NCI-H524 (cell line): ENCODE results near the gene MUC13.

Experiments used
- DNase-seq, 2 experiments: peaks; one replicate each; lab custom pipeline; 2025; lab: John Stamatoyannopoulos, UW

The MUC13 gene

GRCh38 chr3:124876401-124876878 lies 58.1 kb downstream of the MUC13 start:
- no peak for DNase-seq

- no peak for DNase-seq
These were observed 61.3 kb downstream of the MUC13 start for GRCh38 chr3:124873226-124873625.

DNA sequence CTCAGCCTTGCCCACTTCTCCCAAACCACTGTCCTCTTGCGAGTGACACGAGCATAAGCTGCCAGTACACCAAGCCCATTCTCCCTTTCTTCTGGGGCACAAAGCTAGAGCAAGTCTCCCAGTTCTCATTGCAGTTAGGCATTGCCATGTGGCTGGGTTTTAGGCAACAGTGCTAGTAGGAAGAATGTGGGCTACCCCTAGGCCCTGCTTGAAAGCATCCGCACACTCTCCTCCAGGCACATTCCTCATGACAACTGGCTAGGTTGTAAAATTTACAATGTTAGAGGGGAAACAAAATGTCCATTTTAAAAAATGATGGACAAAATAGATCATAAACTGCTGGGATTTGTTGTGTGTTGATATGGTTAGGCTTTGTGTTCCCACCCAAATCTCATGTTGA lies 67.0 kb downstream of the MUC13 start:
- no peak for DNase-seq

GRCh38 chr3:124862006-124862405 lies 72.5 kb downstream of the MUC13 start:
- DNase-seq: no peak

DNA sequence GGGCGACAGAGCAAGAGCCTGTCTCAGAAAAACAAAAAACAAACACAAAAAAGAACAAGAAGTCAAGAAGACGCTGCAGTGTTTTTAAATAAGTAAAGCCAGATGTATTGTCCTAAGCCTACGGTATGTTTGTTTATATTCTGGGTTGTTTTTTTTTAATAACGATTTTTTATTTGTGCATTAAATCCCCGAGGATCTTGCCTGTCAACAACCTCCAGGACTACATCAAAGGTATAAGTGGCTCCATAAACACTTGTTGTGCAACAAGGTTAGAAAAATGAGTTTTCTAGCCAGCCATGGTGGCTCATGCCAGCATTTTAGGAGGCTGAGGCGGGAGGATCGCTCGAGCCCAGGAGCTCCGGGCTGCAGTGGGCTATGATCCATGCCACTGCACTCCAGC lies 73.5 kb downstream of the MUC13 start:
- DNase-seq: no peak

DNA sequence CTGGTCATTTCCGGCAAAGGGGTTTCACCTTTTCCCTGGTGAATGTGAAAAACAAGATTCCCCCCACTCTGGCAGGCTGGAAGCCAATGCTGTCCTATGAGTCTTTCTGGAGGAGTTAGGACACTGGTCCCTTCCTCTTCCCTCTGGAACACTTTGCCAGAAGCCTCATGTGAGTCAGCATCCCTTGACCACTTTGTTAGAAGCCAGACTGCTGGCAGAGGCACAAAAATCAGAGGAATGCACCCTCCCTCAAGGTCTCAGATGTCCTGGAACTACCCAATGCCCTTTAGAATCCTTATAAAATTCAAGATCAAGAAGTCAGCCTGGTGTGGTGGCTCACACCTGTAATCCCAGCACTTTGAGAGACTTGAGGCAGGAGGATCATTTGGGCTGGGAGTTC lies 74.0 kb downstream of the MUC13 start:
- DNase-seq: no peak

DNA sequence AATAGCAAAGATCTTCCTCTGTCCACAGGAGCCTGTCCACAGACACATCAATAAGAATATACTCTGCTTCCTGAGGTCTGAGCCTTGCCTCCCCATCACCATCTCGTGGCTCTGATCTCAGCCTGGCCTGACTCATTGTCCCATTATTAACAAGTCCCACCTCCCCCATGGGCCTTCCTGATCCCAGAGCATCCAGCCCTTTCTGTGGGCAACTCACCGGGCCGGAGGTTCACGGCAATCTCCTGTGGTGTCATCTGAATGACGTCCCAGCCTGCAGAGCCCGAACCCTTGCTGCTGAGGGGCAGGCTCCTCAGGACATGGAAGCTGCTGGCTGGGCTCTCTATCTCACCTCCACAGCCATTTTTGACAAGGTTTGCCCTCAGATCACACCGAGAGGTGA lies 75.5 kb downstream of the MUC13 start:
- no peak for DNase-seq

- no peak for DNase-seq
These were observed 76.3 kb downstream of the MUC13 start for GRCh38 chr3:124858275-124858674.

DNA sequence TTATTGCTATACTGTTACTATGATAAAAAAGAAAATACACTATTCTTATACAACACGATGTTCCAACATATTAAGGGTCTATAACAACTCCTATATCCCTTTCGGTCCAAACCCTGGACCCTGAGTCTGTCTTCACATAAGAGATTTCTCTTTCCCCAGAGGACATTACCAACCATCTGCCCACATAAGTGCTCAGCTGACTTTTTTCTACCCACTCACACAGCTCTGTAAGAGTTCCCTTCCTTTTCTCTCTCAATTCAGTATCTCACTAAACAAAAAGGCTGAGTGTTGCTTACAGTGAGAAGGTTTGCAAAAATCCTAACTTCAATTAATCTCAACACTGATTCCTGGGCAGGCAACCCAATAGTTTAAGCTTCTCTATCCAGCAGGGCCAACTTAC lies 77.9 kb downstream of the MUC13 start:
- DNase-seq: peak in 1 of 2 experiments; percentile 38
